Epithelial cell of esophagus (primary cell): Measurements from ENCODE around the gene NMT1.

Experiments
- DNase-seq: peaks from one replicate; pipeline ENCODE4 v3.0.0; 2010; ENCODE audit warnings: low read depth
- H3K4me3 ChIP-seq: 2 replicates; pipeline ENCODE4 v1.5.1; 2011; ENCODE audit warnings: mild to moderate bottlenecking, low read length, control low read depth
- CTCF ChIP-seq: IDR thresholded peaks from 2 replicates; pipeline ENCODE4 v1.5.1; 2011; ENCODE audit warnings: low read depth, mild to moderate bottlenecking, low read length, control low read depth, inconsistent platforms; ENCODE audit not compliant: insufficient read depth; ENCODE audit errors: missing control alignments

The NMT1 gene

GRCh38 chr17:45130681-45131615 is 69.8 kb downstream of the NMT1 start:
- TF ChIP-seq CTCF, result no peak

GRCh38 chr17:45131616-45132319 is 70.7 kb downstream of the NMT1 start:
- peak overlapping the region; percentile 88 for H3K4me3 ChIP-seq
- TF ChIP-seq CTCF, result peak; percentile 71
- peak; percentile 61 for DNase-seq

More at GRCh38 chr17:45130681-45131615, 69.8 kb downstream of the NMT1 start:
- H3K4me3 ChIP-seq, result peak overlapping the region; percentile 88
- peak; percentile 21 for DNase-seq

- no peak for DNase-seq
- H3K4me3 ChIP-seq, result peak within 1 kb of the TSS; percentile 88
- no peak for TF ChIP-seq CTCF
These were observed 71.1 kb downstream of the NMT1 start, which contains the start of gene PLCD3 for GRCh38 chr17:45132320-45132571. Gene PLCD3 (minus strand): TSS chr17:45132515. CDS start chr17:45132410, 105 bp downstream.

GRCh38 chr17:45132572-45133463 is 71.7 kb downstream of the NMT1 start:
- peak; percentile 85 for DNase-seq
- peak; percentile 86 for TF ChIP-seq CTCF
- peak overlapping the region; percentile 88 for H3K4me3 ChIP-seq

- peak; percentile 100 for TF ChIP-seq CTCF
- DNase-seq, result peak; percentile 96
- peak within 1 kb of the TSS; percentile 66 for H3K4me3 ChIP-seq
These were observed 74.3 kb downstream of the NMT1 start, which contains the start of gene ACBD4 for GRCh38 chr17:45135192-45135977. Gene ACBD4 (plus strand): TSS chr17:45135687. CDS start chr17:45136145, 458 bp downstream.
